Stimulated activated CD8-positive, alpha-beta memory T cell treated with anti-CD3 and anti-CD28 coated beads, Interleukin-2, amount 100 ng/mL, for 1 hour (primary cell): ENCODE results near the gene CCDC172.

ENCODE experiments used
- DNase-seq, 2 donors: peaks; one replicate each; pipeline ENCODE4 v3.0.0-alpha.2; 2020; ENCODE audit warnings: low read depth in 2 of 2

Gene CCDC172

GRCh38 chr10:116324227-116324950 lies at the start of gene CCDC172:
Gene CCDC172, plus strand, starts transcription at chr10:116324448. Its CDS starts 564 bp downstream, at chr10:116325012.
- no peak for DNase-seq

- no peak for DNase-seq
Observed at GRCh38 chr10:116276981-116277380, 47.3 kb upstream of the CCDC172 start.

- DNase-seq: no peak
Observed at GRCh38 chr10:116278846-116279245, 45.4 kb upstream of the CCDC172 start.

GRCh38 chr10:116281775-116282174 lies 42.5 kb upstream of the CCDC172 start:
- DNase-seq: no peak

- DNase-seq: no peak
Observed at GRCh38 chr10:116286626-116287200, 37.5 kb upstream of the CCDC172 start.

GRCh38 chr10:116287906-116288501 lies 36.2 kb upstream of the CCDC172 start:
- DNase-seq: no peak

GRCh38 chr10:116289652-116290051 lies 34.6 kb upstream of the CCDC172 start:
- DNase-seq: no peak

GRCh38 chr10:116292493-116292892 lies 31.8 kb upstream of the CCDC172 start:
- no peak for DNase-seq

GRCh38 chr10:116296291-116296721 lies 27.9 kb upstream of the CCDC172 start:
- DNase-seq: no peak

GRCh38 chr10:116298586-116298985 lies 25.7 kb upstream of the CCDC172 start:
- DNase-seq: no peak

GRCh38 chr10:116300542-116300941 lies 23.7 kb upstream of the CCDC172 start:
- no peak for DNase-seq

- DNase-seq: no peak
Observed at GRCh38 chr10:116304923-116305322, 19.3 kb upstream of the CCDC172 start.

GRCh38 chr10:116306847-116307246 lies 17.4 kb upstream of the CCDC172 start:
- DNase-seq: no peak

GRCh38 chr10:116307455-116307854 lies 16.8 kb upstream of the CCDC172 start:
- no peak for DNase-seq

- no peak for DNase-seq
Observed at GRCh38 chr10:116311016-116311415, 13.2 kb upstream of the CCDC172 start.

- no peak for DNase-seq
Observed at GRCh38 chr10:116311706-116312490, 12.3 kb upstream of the CCDC172 start.

GRCh38 chr10:116312548-116312947 lies 11.7 kb upstream of the CCDC172 start:
- DNase-seq: no peak

GRCh38 chr10:116316503-116316902 lies 7.7 kb upstream of the CCDC172 start:
- no peak for DNase-seq

- DNase-seq: no peak
Observed at GRCh38 chr10:116324951-116325635, 845 bp downstream of the CCDC172 start.

GRCh38 chr10:116325987-116326386 lies 1.7 kb downstream of the CCDC172 start:
- no peak for DNase-seq

- DNase-seq: no peak
Observed at GRCh38 chr10:116329153-116329552, 4.9 kb downstream of the CCDC172 start.

GRCh38 chr10:116331815-116332214 lies 7.6 kb downstream of the CCDC172 start:
- DNase-seq: no peak
